Activated CD4-positive, alpha-beta T cell treated with anti-CD3 and anti-CD28 coated beads, Interleukin-2, amount 50 U/mL, for 24 hours (primary cell): ENCODE data around the gene CD2.

Source experiments
- DNase-seq, 2 donors: peaks; one replicate each; pipeline ENCODE4 v3.0.0-alpha.2; 2020; ENCODE audit warnings: low read depth in 1 of 2, low spot score in 1 of 2

CD2 gene

DNA sequence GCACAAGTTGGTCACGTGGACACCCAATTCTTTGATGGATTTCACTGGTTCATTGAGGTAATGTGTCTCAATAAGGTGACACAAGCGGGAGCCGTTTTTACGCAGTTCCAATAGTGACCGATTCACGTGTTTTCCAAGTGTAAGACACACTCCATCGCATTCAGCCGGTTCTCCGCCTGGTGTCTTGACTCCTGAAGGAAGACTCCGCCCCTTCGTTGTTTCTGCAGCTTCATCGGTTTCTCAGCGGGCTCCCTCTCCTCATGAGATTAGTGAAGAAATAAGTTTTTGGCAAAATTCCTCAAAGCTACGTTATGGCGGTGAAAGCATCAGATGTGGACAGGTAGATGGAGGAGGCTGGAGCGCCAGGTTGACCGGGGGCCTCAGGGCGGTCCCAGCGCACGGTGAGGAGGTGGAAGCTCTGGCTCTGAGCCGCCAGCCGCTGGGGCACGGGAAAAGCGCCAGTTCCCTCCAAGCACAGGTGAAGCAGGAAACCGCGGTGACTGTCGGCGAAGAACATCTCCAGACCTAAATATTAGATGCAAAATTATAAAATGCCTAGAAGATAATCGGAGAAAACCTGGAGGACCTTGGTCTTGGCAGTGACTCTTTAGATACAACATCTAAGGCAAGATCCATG lies 21.0 kb downstream of the CD2 start:
- DNase-seq: no peak

DNA sequence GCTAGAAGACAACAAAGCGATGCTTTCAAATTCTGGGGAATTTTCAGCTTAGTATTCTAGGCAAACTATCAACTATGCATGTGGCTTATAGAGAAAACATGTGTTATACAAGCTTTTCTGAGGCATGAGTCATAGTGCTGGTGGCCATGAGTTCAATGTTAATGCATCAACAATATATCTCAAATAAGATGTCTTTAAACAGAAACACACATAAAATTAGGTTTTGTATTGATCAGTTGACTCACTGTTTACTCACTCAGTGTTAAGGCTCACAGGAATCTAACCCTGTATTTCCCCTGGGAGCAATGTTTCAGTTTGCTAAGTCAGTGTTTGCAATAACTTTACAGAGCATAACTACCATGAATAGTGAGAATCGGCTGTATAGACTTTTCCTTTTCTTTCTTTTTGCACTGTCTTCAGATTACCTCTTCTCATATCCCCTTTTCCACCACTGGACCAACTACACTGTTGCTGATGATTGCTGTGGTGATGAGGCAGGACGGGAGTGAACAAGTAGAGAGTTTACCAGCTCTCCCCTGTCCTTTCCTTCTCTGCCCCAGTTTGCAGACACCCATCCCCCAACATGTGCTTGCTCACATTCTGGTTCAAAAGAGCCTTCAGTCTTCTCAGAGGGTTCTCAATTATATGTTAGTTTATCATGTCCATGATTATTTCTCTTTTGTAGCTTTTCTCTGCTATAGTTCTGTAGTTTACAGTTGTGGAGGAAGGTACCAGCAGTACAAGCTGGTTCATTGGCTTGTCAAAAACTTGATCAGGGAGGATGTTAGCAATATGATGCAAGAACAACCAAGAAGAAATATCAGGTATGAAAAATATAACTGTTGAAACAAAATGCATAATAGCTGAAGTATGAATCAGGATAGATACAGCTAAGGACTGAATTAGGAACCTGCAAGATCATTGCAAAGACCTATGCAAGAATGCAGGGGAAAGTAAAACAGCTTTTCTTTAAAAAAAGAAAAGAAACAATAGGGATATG lies 23.9 kb downstream of the CD2 start:
- no peak for DNase-seq

DNA sequence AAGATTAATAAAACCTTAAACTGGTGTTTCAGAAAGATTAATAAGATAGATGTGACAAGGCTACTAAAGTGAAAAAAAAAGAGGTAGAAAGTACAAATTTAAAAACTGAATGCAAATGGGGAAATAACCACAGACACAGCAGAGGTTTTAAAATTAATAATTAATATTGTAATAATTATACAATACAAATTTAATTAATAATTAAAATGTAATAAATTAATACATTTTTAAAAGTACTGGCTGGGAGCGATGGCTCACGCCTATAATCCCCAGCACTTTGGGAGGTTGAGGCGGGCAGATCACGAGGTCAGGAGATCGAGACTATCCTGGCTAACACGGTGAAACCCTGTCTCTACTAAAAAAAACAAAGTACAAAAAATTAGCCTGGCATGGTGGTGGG lies 26.8 kb downstream of the CD2 start:
- no peak for DNase-seq

DNA sequence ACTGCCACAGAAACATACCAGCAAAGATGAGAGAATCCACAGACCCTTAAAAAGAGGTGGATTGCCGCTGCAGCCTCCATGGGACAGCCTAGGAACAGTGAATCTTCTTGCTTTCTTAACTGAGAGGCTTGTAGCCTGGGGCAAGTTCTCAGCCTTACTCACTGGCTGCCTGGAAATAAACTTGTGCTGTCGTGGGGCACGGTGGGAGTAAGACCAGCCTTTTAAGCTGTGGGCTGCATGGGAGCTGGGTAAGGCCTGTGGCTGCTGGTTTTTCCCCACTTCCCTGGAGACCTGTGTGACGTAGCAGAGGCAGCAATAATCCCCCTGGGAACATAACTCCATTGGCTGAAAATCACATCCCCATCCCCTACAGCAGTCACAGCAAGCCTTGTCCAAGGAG lies 30.8 kb downstream of the CD2 start:
- no peak for DNase-seq

DNA sequence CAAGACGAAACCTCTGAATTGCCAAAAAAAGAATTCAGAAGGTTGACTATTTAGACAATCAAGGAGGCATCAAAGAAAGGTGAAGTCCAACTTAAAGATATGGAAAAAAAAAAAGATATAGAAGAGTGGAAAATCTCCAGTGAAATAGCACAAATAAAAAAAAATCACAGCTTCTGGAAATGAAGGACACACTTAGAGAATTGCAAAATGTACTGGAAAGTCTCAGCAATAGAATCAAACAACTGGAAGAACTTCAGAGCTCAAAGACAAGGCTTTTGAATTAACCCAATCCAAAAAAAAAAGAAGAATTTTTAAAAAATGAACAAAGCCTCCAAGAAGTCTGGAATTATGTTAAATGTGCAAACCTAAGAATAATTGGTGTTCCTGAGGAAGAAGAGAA lies 31.8 kb downstream of the CD2 start:
- DNase-seq: no peak

DNA sequence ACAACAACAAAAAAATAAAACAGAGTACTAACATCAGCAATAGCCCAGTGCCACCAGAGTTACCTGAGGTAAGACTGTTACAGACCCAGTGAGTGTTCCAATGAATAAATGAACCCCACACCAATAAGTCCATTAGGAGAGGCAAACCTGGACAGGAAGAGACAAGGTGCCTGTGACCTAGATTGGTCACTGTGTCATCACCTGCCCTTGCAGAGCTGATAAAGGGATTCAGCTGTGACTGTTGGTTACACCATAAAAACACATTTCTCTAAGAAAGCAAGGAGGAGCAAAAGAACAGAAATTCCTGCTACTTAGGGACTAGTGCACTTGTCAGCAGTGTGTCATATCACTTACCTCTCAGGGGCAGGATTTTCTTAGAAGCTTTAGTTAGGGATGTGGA lies 37.5 kb downstream of the CD2 start:
- DNase-seq: no peak

DNA sequence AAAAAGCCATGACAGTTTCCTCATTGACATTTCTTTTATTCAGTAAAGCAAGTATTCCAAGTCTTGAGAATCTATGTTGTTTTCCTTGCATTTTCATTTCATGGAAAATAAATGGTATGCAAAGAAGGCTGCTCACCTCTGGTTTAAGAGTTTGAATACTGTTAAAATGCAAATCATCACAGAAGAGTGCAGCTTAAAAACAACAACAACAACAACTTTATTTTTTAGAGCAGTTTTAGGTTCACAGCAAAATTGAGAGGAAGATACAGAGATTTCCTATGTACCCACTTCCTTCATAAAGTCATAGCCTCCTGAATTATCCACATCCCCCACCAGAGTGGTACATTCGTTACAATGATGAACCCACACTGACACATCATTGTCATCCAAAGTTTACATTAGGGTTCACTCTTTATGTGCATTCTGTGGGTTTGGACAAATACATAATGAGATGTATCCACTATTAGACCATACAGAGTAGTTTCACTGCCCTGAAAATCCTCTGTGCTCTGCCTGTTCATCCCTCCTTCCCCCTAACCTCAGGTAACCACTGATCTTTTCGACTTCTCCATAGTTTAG lies 39.2 kb downstream of the CD2 start:
- no peak for DNase-seq

DNA sequence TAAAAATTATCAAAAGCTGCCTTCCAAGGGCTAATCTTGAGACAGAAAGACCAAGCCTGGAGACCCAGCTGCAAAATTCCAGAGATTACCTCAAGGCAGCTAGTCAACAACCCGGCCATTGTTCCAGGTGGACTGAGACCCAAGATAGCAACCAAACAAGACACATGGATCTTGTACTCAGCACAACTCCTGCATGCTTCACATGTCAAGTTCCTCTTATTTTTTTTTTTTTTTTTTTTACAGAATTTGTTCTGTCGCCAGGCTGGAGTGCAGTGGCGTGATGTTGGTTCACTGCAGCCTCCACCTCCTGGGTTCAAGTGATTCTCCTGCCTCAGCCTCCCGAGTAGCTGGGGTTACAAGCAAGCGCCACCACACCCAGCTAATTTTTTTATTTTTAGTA lies 40.1 kb downstream of the CD2 start:
- no peak for DNase-seq

DNA sequence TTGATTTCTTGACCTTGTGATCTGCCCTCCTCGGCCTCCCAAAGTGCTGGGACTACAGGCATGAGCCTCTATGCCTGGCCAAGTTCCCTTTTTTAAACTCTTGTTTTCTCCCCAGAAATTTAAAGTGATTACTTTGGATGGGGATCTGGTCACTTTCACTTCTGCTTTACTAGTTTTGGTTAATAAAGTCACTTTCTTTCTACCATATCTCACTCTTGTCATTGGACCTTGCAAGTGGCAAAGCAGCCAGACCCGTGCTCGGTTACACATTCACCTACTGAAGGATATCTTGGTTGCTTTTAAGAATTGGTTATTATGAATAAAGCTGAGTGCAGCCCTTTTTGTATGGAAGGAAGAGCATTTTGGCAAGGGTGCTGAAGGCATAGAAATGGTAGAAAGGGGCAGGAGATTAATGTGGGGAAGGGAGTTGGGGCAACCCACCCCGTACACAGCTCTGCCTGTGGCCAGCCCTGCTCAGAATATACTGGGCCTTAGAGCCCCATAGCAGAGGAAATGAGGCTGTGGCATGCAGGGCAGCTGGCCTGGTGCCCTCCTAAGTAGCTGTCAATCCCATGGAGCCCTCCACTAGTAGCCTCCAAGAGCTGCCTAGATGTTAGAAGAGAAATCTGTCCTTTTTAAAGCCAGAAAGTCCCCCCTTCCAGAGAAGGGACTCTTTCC lies 40.7 kb downstream of the CD2 start:
- DNase-seq: no peak

DNA sequence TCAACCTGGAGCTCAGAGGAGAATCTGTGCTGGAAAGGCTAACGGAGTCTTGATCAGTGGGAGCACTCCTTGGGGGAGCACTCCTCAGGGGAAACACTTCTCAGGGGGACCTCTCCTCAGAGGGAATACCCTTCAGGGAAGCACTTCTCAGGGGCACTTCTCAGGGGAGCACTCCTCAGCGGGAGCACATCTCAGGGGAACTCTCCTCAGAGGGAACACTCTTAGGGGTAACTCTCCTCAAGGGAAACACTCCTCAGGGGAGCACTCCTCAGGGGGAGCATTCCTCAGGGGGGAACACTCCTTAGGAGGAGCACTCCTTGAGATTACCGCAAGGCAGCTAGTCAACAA lies 41.2 kb downstream of the CD2 start:
- no peak for DNase-seq

DNA sequence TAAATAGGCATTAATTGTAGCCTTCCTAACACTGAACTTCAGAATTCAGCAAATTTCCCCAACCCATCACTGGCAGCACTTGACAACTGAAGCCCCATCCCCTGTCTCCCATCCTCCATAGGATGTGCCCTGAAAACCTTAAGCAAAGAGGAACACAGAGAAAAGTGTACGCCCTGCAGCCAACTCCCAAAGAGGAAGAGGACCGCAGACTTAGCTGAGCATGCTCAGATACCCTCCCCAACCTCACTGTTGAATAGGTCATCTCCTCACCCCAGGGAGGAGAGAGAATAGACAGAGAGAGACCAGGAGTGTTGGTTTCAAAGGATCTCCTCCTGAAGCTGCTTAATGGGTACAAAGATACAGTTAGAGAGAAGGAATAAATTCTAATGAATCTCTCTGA lies 50.5 kb downstream of the CD2 start:
- no peak for DNase-seq

DNA sequence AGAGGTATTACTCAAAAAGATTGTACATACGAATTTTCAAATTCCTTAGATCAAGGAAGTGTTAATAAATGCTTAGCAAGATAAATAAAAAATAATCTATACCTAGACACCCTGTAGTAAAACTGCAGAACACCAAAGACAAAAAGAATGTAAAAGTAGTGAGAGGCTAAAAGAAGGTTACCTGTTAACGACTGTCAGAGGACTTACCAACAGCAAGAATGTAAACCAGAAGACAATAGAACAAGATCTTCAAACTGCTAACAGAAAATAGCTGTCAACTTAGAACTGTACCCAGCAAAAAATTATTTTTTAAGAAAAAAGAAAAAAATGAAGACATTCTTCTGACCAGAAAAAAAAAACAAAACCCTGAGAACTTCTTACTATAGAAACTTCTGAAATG lies 51.2 kb downstream of the CD2 start:
- no peak for DNase-seq

DNA sequence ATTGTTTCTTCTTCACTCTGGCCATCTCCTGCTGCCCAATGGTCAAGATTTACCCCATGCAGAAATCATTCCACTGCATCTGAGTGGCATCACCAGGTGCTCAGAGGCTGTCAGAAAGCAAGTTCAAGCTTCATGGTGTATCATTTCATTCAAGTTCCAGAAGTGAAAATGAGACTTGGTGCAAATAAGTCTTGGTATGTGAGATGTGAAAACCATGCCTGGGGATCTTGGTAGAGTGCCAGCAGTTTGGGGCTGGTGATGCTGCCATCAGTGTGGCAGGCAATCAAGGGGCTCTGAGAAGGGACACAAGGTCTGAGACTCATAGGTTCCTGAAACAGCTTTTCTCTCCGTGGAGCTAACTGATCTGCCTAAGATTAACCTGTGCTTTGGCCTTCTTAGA lies 52.0 kb downstream of the CD2 start:
- peak in 1 of 2 donors; percentile 81 for DNase-seq

DNA sequence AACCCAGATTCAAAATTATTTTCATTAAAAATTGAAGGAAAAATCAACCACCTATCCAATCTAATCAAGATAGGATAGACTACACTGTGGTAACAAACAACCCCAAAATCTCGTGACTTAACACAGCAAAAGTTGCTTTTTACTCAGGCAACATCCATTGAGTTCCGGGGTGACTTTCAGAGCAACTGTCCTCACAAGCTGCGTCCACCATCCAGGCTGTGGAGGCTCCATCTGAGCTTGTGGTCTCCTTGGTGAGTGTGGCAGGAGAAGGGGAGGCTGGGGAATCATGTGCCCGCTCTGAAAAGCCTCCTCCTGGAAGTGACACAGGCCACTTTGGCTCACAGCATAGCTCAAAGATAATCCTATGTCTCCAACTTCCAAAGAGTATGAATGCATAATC lies 52.4 kb downstream of the CD2 start:
- no peak for DNase-seq

DNA sequence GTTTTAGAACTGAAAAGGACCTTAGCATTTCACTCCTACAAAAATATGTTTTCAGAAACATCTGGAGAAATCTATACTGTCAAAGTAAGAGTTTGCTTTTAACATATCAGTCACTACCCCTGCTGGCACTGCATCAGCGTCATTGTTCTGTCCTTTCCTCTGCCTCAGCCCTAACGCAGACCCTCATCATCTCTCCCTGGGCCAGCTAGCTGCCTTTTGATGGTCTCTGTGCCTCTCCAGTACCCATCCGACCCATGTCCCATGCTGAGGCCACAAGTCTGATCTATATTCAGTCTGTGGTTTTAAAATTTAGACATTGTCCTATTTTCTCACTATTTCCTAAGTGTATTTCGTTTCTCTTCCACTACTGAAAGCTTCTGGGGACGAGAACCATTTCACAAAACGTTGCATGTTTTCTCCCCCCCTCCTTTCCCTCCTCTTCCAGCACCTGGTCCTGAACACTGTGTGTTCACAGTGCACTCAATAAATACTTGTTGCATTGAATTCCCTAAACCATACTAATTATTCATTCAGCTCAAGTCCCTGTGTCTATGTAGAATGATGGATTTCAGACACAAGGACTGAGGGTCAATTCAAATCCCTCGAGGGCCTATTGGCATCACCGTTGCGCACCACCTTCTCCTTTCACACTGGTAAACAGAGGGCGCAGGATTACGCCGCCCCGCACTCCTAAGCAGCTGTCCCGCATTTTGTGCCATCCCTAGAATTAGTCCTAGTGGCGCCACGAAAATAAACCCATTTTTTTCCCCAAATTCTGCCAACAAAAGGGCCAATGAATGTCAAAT lies 53.4 kb downstream of the CD2 start:
- no peak for DNase-seq

DNA sequence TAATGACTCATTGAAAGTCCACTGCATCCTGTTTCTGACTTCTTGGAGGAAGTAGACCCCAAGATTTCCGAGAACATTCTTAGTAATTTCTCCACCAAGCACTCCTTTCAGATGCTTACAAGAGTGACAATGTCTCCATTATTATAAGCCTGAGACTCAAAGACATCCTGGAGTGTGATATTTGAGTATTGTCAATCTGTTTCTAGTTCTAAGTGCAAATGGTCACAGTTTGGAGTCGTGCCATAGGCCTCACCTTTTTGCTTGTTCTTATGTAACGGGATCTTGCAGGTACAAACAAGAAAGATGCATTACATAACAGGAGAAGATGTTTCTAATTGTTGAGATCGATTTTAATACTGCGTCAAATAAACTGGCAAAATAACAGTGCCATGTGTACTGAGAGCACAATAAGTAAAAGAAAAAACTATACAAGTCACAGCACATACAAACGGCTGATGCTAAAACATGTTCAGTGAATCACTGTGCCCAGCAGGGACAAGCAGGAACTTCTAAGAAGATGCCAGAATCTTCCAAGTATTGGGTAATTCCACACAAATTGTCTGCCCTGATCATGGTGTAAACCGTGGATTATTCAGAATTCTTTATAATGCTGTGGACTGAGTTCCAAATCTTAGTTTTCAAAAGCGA lies 54.1 kb downstream of the CD2 start:
- no peak for DNase-seq

DNA sequence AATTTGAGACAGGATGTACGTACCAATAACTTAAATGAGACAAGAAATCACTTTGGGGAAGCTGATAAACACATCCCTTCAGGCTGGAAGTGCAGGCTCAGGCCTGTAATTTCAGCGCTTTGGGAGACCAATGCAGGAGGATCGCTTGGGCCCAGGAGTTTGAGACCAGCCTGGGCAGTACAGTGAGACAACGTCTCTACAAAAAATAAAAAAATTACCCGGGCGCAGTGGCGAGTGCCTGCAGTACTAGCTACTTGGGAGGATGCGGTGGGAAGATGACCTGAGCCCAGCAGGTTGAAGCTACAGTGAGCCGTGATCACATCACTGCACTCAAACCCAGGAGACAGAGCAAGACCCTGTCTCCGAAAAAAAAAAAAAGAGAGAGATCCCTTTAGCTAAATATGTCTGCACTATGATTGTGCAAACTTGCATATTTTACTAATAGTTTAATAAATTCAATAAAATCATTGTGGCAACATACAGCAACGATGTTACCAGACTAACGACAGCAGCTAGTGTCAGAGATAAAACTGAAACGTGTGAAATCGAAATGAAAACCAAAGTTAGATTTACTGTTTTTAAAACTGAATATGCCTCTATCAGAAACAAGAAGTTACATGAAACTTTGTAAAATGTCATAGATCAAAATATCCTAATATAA lies 54.7 kb downstream of the CD2 start:
- DNase-seq: no peak

DNA sequence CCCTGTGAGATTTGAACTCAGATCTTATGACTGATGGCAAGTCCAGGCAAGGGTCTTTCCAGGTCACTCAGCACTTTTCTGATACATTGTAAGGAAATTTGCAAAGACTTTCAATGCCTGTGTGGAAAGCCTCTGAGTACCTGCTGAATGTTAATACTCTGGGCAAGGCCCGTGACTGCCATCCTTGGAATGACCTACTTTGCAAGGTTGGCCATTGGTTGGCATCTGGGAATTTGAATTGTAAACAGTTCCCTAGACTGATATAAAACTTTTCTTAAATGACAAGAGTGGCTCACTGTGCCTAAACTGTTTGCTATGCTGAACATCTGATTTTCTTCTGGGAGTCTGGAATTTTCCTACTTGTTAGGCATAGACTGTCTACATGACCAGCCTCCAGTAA lies 57.1 kb downstream of the CD2 start:
- no peak for DNase-seq

DNA sequence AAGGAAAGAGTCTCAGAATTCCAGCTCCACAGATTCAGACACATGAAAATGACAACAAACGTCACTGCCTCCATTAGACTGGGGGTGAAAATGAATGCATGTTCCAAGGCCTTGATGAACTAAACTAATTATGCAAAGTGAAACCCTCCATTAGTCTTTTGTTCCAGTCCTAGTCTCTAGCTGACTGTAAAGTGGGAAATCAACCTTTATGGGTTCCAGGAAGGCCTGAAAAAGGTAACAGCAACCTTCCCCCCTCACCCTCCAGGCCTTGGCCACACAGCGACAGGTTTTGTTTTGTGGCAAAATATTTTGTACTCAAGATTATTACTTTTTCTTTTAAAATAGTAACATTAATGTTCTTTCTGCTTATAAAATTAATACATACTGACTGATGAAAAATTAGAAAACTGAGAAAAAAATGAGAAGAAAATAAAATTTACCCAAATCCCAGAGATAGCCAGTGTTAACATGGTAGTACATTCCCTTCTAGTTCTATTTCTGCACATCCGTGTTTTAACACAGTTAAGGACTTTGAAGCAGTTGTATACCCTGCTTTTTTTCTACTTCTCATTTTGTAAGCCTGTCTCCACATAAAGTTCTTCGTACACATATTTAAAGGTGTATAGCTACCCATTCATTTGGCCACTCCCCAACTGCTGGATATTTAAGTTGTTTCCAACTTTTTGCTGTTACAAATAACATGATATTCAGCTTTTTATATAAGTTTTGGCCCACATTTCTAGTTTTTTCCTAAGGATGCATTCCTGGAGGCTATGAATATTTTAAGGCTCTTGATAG lies 60.9 kb downstream of the CD2 start:
- DNase-seq: peak in 1 of 2 donors; percentile 47
